B cell (primary cell): ENCODE data around the gene LTB4R.

Experiments
- CTCF ChIP-seq: fragments of 200-600 bp; IDR thresholded peaks from one replicate; pipeline ENCODE4 v1.8.0; 2022; ENCODE audit warnings: antibody characterized with exemption, mild to moderate bottlenecking
- EZH2 ChIP-seq: IDR thresholded peaks from 2 replicates; pipeline ENCODE4 v1.6.1; 2012; ENCODE audit warnings: borderline replicate concordance, low read depth, mild to moderate bottlenecking, moderate library complexity, low read length; ENCODE audit not compliant: insufficient read depth, poor library complexity, severe bottlenecking

GRCh38 chr14:24348186-24348585 lies 36.9 kb downstream of the LTB4R start:
- no peak for TF ChIP-seq CTCF
- TF ChIP-seq EZH2, result no peak
